Thyroid gland (tissue), 4 donors: ENCODE data around the gene CTCF.

Source experiments
- CTCF ChIP-seq, 6 experiments: fragments of 200-600 bp in 3 of 6; fragments of 450-650 bp in 3 of 6; sonication (generic) in 3 of 6; IDR thresholded peaks; one replicate each; pipeline ENCODE4 v1.5.1; 2016 to 2019; ENCODE audit warnings: antibody characterized with exemption in 6 of 6, mild to moderate bottlenecking in 2 of 6, inconsistent platforms in 1 of 6, moderate library complexity in 1 of 6
- POLR2A ChIP-seq, 2 donors: fragments of 450-650 bp; IDR thresholded peaks; one replicate each; pipeline ENCODE4 v1.6.1; 2017; ENCODE audit warnings: antibody characterized with exemption in 2 of 2, mild to moderate bottlenecking in 2 of 2, moderate library complexity in 1 of 2

- TF ChIP-seq CTCF (IDR thresholded peaks at IDR 0.05) = no peak
- TF ChIP-seq POLR2A (IDR thresholded peaks at IDR 0.05) = no peak
Observed at GRCh38 chr16:67571464-67571863, 9.1 kb downstream of the CTCF start.
